Gastroesophageal sphincter (tissue), 4 donors: ENCODE results near the gene DDC. TPM values are rescaled to one million over a fixed set of nuclear protein-coding genes. Genes with fewer than 3 reads are reported as not detected.

Source experiments
- ATAC-seq: fragments of 150-250 bp; one replicate; pipeline ENCODE4 v1.9.1; 2016; ENCODE audit warnings: mild to moderate bottlenecking, moderate library complexity
- H3K27ac ChIP-seq, 4 donors: fragments of 200-600 bp; sonication (generic) in 3 of 4; 1 replicate in 3 of 4; 2 replicates in 1 of 4; pipeline ENCODE4 v1.5.1; 2016 to 2019
- H3K27me3 ChIP-seq: fragments of 200-600 bp; sonication (generic); one replicate; pipeline ENCODE4 v1.5.1; 2019
- H3K36me3 ChIP-seq, 2 donors: fragments of 200-600 bp; sonication (generic); one replicate each; pipeline ENCODE4 v1.5.1; 2019; ENCODE audit warnings: control low read depth in 1 of 2
- H3K4me1 ChIP-seq, 3 donors: fragments of 200-600 bp; sonication (generic); 1 replicate in 2 of 3; 2 replicates in 1 of 3; pipeline ENCODE4 v1.5.1; 2016 to 2019; ENCODE audit warnings: control low read depth in 2 of 3
- H3K4me3 ChIP-seq, 2 donors: fragments of 200-600 bp; sonication (generic); one replicate each; pipeline ENCODE4 v1.5.1; 2019; ENCODE audit warnings: mild to moderate bottlenecking in 1 of 2, moderate library complexity in 1 of 2
- H3K9me3 ChIP-seq, 3 donors: fragments of 200-600 bp; sonication (generic); one replicate each; pipeline ENCODE4 v1.5.1; 2017 to 2019; ENCODE audit warnings: control low read depth in 2 of 3
- EP300 ChIP-seq: sonication (generic); formaldehyde crosslinking; IDR thresholded peaks from one replicate; pipeline ENCODE4 v1.6.1; 2017; ENCODE audit warnings: antibody characterized with exemption, mild to moderate bottlenecking
- POLR2A ChIP-seq, 2 donors: fragments of 450-650 bp; IDR thresholded peaks; one replicate each; pipeline ENCODE4 v1.6.1; 2017; ENCODE audit warnings: antibody characterized with exemption in 2 of 2, mild to moderate bottlenecking in 2 of 2, moderate library complexity in 1 of 2
- POLR2AphosphoS5 ChIP-seq: sonication (generic); formaldehyde crosslinking; IDR thresholded peaks from one replicate; pipeline ENCODE4 v1.6.1; 2017; ENCODE audit warnings: antibody characterized with exemption
- WGBS, 2 donors: methylation state at CpG; one replicate each; pipeline ENCODE4 v1.1.5; 2018; ENCODE audit warnings: low coverage in 1 of 2; 5-methylcytosine and 5-hydroxymethylcytosine counted together
- total RNA-seq, 4 donors: library from RNA; depleted of rRNA; stranded (reverse); fragments of >200 nt; gene quantifications; one replicate each; pipeline ENCODE4 v1.1.0, GENCODE V29; 2016
- TF ChIP-seq, protein P1 (sequence below), 4 experiments: fragments of 200-600 bp in 2 of 4; fragments of 450-650 bp in 2 of 4; sonication (generic) in 1 of 4; IDR thresholded peaks; one replicate each; pipeline ENCODE4 v1.5.1; 2017 to 2019; ENCODE audit warnings: antibody characterized with exemption in 4 of 4, mild to moderate bottlenecking in 2 of 4, moderate library complexity in 2 of 4

Gene DDC
- total RNA-seq, 4 donors from 2014 or later, result not detected

DNA sequence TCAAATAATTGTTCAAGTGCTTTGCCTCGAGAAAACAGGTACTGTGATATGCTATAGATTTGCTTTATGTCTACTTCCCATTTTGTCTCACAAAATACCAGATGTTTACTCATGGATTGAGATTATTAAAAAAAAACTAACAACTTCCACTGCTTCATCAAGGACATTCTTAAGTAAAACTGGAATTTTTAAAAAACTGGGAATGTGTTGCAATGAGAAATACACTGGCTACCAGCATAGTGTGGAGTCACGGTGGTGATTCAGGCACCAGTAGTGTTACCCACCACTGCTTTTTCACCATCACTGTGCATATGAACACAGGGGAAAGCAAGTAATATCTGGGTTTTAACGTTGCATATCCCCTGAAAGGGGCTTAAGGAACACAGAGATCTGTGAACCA, 136.3 kb downstream of the DDC start:
- no peaks in the 10 kb centered on the region for H3K4me1 ChIP-seq
- ATAC-seq, result no peak
- WGBS, 2 donors, result 88% methylated on average over 3 of the region's 3 CpGs
- H3K27ac ChIP-seq, result no peak overlapping the region
- no peaks in the 10 kb centered on the region for H3K36me3 ChIP-seq
- H3K9me3 ChIP-seq, result no peaks in the 10 kb centered on the region
- no peaks in the 10 kb centered on the region for H3K27me3 ChIP-seq
- no peak overlapping the region for H3K4me3 ChIP-seq
- no peak for TF ChIP-seq POLR2AphosphoS5
- TF ChIP-seq, protein P1, sequence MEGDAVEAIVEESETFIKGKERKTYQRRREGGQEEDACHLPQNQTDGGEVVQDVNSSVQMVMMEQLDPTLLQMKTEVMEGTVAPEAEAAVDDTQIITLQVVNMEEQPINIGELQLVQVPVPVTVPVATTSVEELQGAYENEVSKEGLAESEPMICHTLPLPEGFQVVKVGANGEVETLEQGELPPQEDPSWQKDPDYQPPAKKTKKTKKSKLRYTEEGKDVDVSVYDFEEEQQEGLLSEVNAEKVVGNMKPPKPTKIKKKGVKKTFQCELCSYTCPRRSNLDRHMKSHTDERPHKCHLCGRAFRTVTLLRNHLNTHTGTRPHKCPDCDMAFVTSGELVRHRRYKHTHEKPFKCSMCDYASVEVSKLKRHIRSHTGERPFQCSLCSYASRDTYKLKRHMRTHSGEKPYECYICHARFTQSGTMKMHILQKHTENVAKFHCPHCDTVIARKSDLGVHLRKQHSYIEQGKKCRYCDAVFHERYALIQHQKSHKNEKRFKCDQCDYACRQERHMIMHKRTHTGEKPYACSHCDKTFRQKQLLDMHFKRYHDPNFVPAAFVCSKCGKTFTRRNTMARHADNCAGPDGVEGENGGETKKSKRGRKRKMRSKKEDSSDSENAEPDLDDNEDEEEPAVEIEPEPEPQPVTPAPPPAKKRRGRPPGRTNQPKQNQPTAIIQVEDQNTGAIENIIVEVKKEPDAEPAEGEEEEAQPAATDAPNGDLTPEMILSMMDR (IDR thresholded peaks at IDR 0.05), result no peak
- TF ChIP-seq POLR2A (IDR thresholded peaks at IDR 0.05), result no peak
- TF ChIP-seq EP300, result no peak

DNA sequence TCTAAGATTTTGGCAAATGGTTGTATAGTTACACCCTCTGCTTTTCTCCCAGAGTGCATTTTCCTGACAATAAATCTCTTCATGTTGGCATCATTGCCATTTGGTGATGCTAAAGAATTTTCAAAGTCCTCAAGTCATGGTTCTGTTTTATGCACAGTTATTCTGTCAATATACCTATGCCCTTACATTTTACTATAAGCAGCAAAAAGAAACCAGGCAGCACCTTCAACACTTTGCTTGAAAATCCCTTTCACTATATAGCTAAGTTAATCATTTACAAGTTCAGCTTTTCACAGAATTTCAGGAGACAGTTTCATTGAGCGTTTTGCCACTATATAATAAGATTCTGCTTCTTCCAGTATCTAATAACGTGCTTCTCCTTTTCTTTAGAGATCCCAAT, 137.7 kb downstream of the DDC start:
- H3K27me3 ChIP-seq, result no peaks in the 10 kb centered on the region
- no peaks in the 10 kb centered on the region for H3K36me3 ChIP-seq
- ATAC-seq, result no peak
- TF ChIP-seq, protein P1 (IDR thresholded peaks at IDR 0.05), result no peak
- TF ChIP-seq POLR2AphosphoS5 (no peak), EP300 (no peak)
- no peak overlapping the region for H3K4me3 ChIP-seq
- WGBS, 2 donors, result 73 to 78% methylated on average over 2 of the region's 2 CpGs
- no peaks in the 10 kb centered on the region for H3K9me3 ChIP-seq
- H3K4me1 ChIP-seq, result no peaks in the 10 kb centered on the region
- H3K27ac ChIP-seq, result no peak overlapping the region

DNA sequence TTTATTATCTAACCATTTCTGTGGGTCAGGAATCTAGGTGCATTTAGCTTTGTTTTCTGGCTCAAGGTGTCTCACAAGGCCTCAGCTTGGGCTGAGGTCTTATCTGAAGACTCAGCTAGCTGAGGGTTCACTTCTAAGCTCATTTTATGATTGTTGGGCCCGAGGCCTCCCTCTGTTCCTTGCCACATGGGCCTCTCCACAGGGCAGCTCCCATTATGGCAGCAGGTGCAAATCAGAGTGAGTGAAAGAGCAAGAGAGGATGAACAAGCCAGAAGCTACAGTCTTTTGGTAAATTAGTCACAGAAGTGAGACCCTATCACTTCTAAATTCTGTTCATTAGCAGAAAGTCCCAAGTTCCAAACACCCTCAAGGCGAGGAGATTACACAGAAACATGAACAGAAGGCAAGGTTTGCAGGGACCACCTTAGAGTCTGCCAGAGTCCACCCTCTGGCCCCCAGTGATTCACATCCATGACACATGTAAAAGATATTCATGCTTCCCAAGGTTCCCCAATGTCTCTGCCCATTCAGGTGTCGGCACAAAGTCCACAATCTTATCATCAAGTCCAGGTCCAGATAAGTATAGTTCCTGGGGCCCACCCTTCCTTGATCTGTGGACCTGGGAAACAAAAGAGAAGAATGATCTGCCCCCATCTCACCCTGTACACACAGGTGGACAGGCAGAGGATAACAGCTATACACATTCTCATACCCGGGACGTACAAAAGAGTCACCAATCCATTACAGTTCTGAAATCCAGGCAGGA, 138.7 kb downstream of the DDC start:
- ATAC-seq, result no peak
- Histone ChIP-seq H3K27me3 (no peaks in the 10 kb centered on the region), H3K4me3 (no peak overlapping the region), H3K36me3 (no peaks in the 10 kb centered on the region), H3K9me3 (no peaks in the 10 kb centered on the region), H3K27ac (no peak overlapping the region), H3K4me1 (no peaks in the 10 kb centered on the region)
- no peak for TF ChIP-seq POLR2AphosphoS5
- TF ChIP-seq EP300, result no peak
- TF ChIP-seq POLR2A (IDR thresholded peaks at IDR 0.05), result no peak
- TF ChIP-seq, protein P1 (IDR thresholded peaks at IDR 0.05), result no peak
- 80 to 100% methylated on average over 4 of the region's 5 CpGs for WGBS, 2 donors

DNA sequence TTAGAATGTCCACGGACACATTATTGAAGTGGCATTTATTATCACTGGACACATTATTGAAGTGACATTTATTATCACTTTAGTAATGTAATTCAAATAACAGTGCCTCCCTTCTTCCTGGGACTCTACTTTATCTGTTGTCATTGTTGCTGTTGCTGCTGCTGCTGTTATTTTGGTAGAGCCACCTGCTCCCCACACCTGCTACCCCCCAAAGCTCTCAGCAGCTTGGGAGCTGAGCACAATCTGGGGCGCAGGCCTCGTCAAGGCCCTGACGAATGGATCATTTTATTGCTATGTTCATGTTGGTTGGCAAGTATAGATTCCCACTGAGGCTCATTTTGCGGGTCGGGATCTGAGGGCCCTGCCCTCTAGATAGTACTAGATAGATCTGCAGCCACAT, 139.9 kb downstream of the DDC start:
- Histone ChIP-seq H3K27me3 (no peaks in the 10 kb centered on the region), H3K36me3 (no peaks in the 10 kb centered on the region), H3K4me3 (no peak overlapping the region), H3K4me1 (no peaks in the 10 kb centered on the region), H3K27ac (no peak overlapping the region), H3K9me3 (no peaks in the 10 kb centered on the region)
- WGBS, 2 donors, result 86 to 87% methylated on average over 3 to 6 of the region's 6 CpGs
- TF ChIP-seq, protein P1 (IDR thresholded peaks at IDR 0.05), result no peak
- TF ChIP-seq POLR2A (IDR thresholded peaks at IDR 0.05) (no peak), EP300 (no peak), POLR2AphosphoS5 (no peak)
- no peak for ATAC-seq

DNA sequence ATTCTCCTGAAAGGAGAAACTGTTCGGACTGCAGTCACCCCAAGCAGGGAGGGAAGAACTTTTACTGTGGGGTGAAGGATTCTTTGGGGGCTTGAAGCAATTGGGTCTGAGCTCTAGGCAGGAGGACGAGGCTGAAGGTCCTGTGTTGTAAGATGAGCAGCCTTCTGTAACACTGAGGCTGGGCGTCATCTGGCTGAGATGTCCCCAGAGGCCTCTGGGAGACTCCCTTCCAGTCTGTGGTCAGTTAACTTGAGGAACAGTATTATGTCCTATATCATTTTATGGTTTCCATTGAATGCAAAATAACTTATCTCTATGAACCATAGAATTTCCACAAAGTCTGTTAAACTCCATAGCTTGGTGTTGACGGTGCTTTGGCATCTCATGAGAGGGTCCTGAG, 141.3 kb downstream of the DDC start:
- WGBS, 2 donors, result 92% methylated on average over 2 of the region's 4 CpGs; no CpG with 5 or more reads in 1 of the 2 donors
- no peak for ATAC-seq
- H3K27me3 ChIP-seq, result no peaks in the 10 kb centered on the region
- no peaks in the 10 kb centered on the region for H3K4me1 ChIP-seq
- H3K4me3 ChIP-seq, result no peak overlapping the region
- H3K36me3 ChIP-seq, result no peaks in the 10 kb centered on the region
- no peak overlapping the region for H3K27ac ChIP-seq
- TF ChIP-seq POLR2AphosphoS5, result no peak
- TF ChIP-seq EP300, result no peak
- TF ChIP-seq, protein P1 (IDR thresholded peaks at IDR 0.05), result no peak
- no peak for TF ChIP-seq POLR2A (IDR thresholded peaks at IDR 0.05)
- H3K9me3 ChIP-seq, result no peaks in the 10 kb centered on the region
